Vagina (tissue), 2 donors: Measurements from ENCODE around the gene SPOCK1.

Source experiments
- CTCF ChIP-seq, 3 experiments: fragments of 450-650 bp in 2 of 3; fragments of 200-600 bp in 1 of 3; sonication (generic) in 1 of 3; IDR thresholded peaks; one replicate each; pipeline ENCODE4 v1.5.1; 2017 to 2019; ENCODE audit warnings: antibody characterized with exemption in 3 of 3, mild to moderate bottlenecking in 2 of 3, moderate library complexity in 2 of 3
- POLR2A ChIP-seq, 2 donors: fragments of 450-650 bp; IDR thresholded peaks; one replicate each; pipeline ENCODE4 v1.6.1; 2017; ENCODE audit warnings: antibody characterized with exemption in 2 of 2, mild to moderate bottlenecking in 2 of 2, moderate library complexity in 2 of 2
- POLR2AphosphoS5 ChIP-seq, 2 donors: sonication (generic); formaldehyde crosslinking; IDR thresholded peaks; one replicate each; pipeline ENCODE4 v1.9.0; 2017; ENCODE audit warnings: antibody characterized with exemption in 2 of 2, mild to moderate bottlenecking in 2 of 2, low read depth in 1 of 2; ENCODE audit not compliant: insufficient read depth in 1 of 2

GRCh38 chr5:137344021-137344420, 155.1 kb downstream of the SPOCK1 start:
- TF ChIP-seq POLR2AphosphoS5 (IDR thresholded peaks at IDR 0.05; ENCODE audit: insufficient read depth in 1 of 2, low read depth in 1 of 2) = no peak
- no peak for TF ChIP-seq CTCF (IDR thresholded peaks at IDR 0.05)
- TF ChIP-seq POLR2A (IDR thresholded peaks at IDR 0.05) = no peak
